Activated CD4-positive, CD25-positive, alpha-beta regulatory T cell treated with anti-CD3 and anti-CD28 coated beads, Interleukin-2, amount 50 U/mL, for 16 hours (primary cell): ENCODE results near the gene STK36.

ENCODE experiments used
- DNase-seq: peaks from one replicate; pipeline ENCODE4 v3.0.0-alpha.2; 2020; ENCODE audit warnings: low read depth, low spot score

The STK36 gene

GRCh38 chr2:218671654-218672566 is at the start of gene STK36, which contains the start of gene RNF25:
STK36 (plus strand) TSS chr2:218672086; CDS start chr2:218672830, 744 bp downstream.
RNF25 (minus strand) TSS chr2:218672002; CDS start chr2:218671970, 32 bp downstream.
- DNase-seq: peak; percentile 64

GRCh38 chr2:218622606-218623365 is 49.1 kb upstream of the STK36 start:
- DNase-seq: no peak

- no peak for DNase-seq
These were observed 48.5 kb upstream of the STK36 start for GRCh38 chr2:218623366-218623705.

GRCh38 chr2:218626369-218626768 is 45.5 kb upstream of the STK36 start:
- no peak for DNase-seq

GRCh38 chr2:218627939-218628338 is 43.9 kb upstream of the STK36 start:
- no peak for DNase-seq

- no peak for DNase-seq
These were observed 40.0 kb upstream of the STK36 start for GRCh38 chr2:218631837-218632236.

- no peak for DNase-seq
These were observed 36.2 kb upstream of the STK36 start for GRCh38 chr2:218635719-218636118.

GRCh38 chr2:218638372-218638771 is 33.5 kb upstream of the STK36 start:
- no peak for DNase-seq

GRCh38 chr2:218642121-218642656 is 29.7 kb upstream of the STK36 start:
- DNase-seq: no peak

- no peak for DNase-seq
These were observed 29.1 kb upstream of the STK36 start for GRCh38 chr2:218642786-218643185.

- no peak for DNase-seq
These were observed 28.1 kb upstream of the STK36 start for GRCh38 chr2:218643751-218644310.

- no peak for DNase-seq
These were observed 27.2 kb upstream of the STK36 start for GRCh38 chr2:218644721-218645120.

GRCh38 chr2:218645126-218645525 is 26.8 kb upstream of the STK36 start:
- no peak for DNase-seq

GRCh38 chr2:218648088-218648786 is 23.6 kb upstream of the STK36 start:
- no peak for DNase-seq

- no peak for DNase-seq
These were observed 23.1 kb upstream of the STK36 start for GRCh38 chr2:218648787-218649100.

GRCh38 chr2:218655751-218656150 is 16.1 kb upstream of the STK36 start:
- DNase-seq: no peak

GRCh38 chr2:218658671-218659257 is 13.1 kb upstream of the STK36 start:
- no peak for DNase-seq

- peak; percentile 83 for DNase-seq
These were observed 12.5 kb upstream of the STK36 start, which contains the start of the genes BCS1L and ZNF142 for GRCh38 chr2:218659258-218659987. BCS1L (plus strand) TSS chr2:218659683; CDS start chr2:218660988, 1,305 bp downstream. ZNF142 (minus strand) TSS chr2:218659623; CDS start chr2:218656429, 3,194 bp downstream.

- no peak for DNase-seq
These were observed 11.9 kb upstream of the STK36 start for GRCh38 chr2:218659988-218660358.

GRCh38 chr2:218662377-218662776 is 9.5 kb upstream of the STK36 start:
- DNase-seq: no peak
